A204.1 (cell line): Measurements from ENCODE around the gene YBX3.

Source experiments
- FAIRE-seq: peaks from 2 replicates; lab custom pipeline; 2012; peaks lifted over from hg19 to GRCh38; lab: Jason Lieb, UNC

YBX3 gene

DNA sequence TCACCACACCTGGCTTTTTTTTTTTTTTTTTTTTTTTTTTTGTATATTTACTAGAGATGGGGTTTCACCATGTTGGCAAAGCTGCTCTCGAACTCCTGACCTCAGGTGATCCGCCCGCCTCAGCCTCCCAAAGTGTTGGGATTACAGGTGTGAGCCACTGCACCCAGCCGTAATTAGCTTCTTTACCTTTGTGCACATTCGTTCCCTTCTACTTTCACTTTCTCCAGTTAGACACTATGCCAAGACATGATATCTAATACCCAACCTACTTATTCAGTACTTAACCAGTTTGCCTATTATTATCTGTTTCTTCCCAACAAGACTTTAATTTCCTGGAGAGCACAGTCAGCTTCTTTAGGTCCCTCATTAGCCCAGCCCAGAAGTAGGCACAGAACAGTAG lies 54.6 kb downstream of the YBX3 start:
- FAIRE-seq: no peak

DNA sequence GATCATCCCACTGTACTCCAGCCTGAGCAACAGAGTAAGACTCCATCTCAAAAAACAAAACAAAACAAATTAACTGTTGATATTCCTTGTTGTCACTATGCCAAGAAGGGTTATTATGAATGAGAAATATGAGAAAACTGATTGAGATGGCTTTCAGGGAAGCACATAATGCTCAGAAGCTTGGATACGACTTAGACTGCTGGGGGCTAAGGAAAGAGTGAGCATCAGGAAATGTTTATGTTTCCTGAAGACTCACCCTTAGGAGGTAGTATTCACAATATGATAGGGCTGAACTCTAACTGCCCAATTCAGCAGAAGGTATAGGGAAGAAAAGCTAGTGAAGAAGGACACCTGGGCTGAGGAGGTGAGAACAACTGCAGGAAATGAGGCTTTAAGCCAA lies 55.5 kb downstream of the YBX3 start:
- FAIRE-seq: no peak

DNA sequence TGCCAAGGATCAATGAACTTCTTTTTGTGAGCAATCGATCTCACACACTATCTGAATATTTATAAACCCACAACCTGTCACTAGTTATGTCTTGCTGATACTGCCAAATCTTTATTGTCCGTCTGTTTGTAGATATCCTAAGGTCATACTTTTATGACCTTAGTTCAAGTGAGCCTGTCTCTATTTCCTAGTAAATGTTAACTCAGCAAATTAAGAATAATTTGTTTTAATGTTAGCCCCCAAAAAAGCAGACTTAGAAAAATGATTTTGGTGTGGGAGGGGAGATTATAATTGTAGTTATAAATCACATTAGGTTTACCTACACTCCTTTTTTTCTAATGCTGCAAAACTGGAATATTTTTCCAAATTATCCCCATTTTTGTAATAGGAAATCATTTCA lies 58.6 kb downstream of the YBX3 start:
- FAIRE-seq: no peak

DNA sequence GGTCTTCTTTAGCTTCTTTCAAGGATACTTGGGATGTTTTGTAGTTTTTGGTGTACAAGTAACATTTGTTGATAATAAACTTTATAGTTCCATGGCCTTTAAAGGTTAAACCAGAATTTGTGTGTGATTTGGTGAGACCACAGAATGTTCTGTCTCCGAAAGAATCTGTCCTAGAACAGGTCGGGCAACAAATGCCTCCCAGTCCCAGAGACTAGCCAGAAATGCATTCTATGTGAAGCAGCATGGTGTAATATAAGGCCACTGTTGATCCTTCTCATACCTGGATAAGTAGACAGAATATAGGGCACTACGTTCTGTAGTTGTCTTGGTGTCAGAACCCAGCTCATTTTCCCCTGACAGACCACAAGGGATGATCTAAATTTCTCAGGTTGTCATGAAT lies 59.3 kb downstream of the YBX3 start:
- no peak for FAIRE-seq

DNA sequence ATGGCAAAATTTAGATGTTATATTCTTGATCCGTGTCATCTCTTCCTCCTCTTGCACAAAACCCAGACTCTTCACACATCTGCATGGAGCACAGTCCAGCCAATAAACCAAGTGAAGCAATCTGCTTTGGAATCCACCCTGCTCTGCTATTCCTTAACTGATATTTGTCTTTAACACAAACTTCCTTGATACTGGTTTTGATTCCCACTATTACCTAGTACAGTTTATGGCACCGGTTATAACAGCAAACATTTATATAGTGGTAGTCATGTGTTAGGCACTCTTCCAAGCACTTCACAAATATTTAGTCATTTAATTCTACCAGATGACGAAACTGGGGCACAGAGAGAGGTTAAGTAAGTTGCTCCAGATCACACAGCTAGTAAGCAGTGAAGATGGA lies 61.8 kb downstream of the YBX3 start:
- no peak for FAIRE-seq

DNA sequence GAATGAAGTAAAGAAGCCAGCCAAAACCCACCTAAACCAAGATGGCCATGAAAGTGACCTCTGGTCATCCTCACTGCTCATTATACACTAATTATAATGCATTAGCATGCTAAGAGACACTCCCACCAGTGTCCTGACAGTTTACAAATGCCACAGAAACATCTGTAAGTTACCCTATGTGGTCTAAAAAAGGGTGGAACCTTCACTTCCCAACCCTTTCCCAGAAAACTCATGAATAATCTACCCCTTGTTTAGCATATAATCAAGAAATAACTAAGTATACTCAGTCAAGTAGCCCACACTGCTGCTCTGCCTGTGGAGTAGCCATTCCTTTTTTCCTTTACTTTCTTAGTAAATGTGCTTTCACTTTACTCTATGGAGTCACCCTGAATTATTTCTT lies 69.1 kb downstream of the YBX3 start:
- no peak for FAIRE-seq

DNA sequence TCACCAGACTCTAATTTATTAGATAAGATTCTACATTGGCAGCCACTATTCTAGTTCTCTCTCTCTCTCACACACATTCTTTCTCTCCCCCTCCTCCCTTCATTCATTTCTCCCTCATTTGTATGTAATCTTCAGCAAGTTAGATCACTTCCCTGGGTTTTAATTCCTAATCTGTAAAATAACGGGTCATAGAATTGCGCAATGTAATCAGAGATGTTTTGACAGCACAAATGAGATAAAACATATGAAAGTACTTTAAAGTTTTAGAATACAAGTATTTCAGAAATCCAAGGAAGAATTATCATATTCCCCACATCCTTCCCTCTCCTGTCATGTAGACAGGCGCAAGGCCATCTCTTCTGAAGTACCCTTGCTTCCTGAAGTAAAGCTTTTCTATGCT lies 70.9 kb downstream of the YBX3 start:
- FAIRE-seq: no peak
